HepG2 (cell line): ENCODE measurements around the gene ATPAF2. TPM values are rescaled to one million over a fixed set of nuclear protein-coding genes. Genes with fewer than 3 reads are reported as not detected.
A peak's percentile ranks its signal among the peaks of the same experiment; 100 is the strongest.

ENCODE experiments used
- AGO1 ChIP-seq: fragments of 200-400 bp; formaldehyde crosslinking; IDR thresholded peaks from 2 replicates; pipeline ENCODE4 v1.6.1; 2017; ENCODE audit warnings: mild to moderate bottlenecking, low read depth, low read length, moderate library complexity; ENCODE audit not compliant: poor library complexity, severe bottlenecking
- CREM ChIP-seq, 2 experiments: sonication (generic) in 1 of 2; formaldehyde crosslinking in 1 of 2; IDR thresholded peaks; 2 replicates each; pipeline versions ENCODE4 v1.4.0 to v1.6.1; 2016 to 2020; ENCODE audit warnings: antibody characterized with exemption in 1 of 2, mild to moderate bottlenecking in 1 of 2, missing genetic modification reagents in 1 of 2
- DMAP1 ChIP-seq: IDR thresholded peaks from 2 replicates; pipeline ENCODE4 v1.6.1; 2016
- GLI4 ChIP-seq: sonication (generic); formaldehyde crosslinking; IDR thresholded peaks from 2 replicates; pipeline ENCODE4 v1.5.1; 2020; ENCODE audit warnings: missing genetic modification reagents, mild to moderate bottlenecking, moderate library complexity, borderline replicate concordance
- JUN ChIP-seq: sonication (generic); formaldehyde crosslinking; IDR thresholded peaks from 2 replicates; pipeline ENCODE4 v1.4.0; 2020; ENCODE audit warnings: mild to moderate bottlenecking, missing genetic modification reagents
- KAT7 ChIP-seq: IDR thresholded peaks from 2 replicates; pipeline ENCODE4 v1.6.1; 2018; ENCODE audit warnings: borderline replicate concordance, missing compliant biosample characterization
- MAZ ChIP-seq, 2 experiments: sonication (generic) in 1 of 2; formaldehyde crosslinking in 1 of 2; IDR thresholded peaks; 2 replicates each; pipeline versions ENCODE4 v1.5.0 to v1.6.1; 2012 to 2020; ENCODE audit warnings: low read depth in 2 of 2, mild to moderate bottlenecking in 2 of 2, borderline replicate concordance in 1 of 2, improper control_type of control experiment in 1 of 2, low read length in 1 of 2, missing genetic modification reagents in 1 of 2, moderate library complexity in 1 of 2
- MED8 ChIP-seq: sonication (generic); formaldehyde crosslinking; IDR thresholded peaks from 2 replicates; pipeline ENCODE4 v1.8.1; 2023; ENCODE audit warnings: mild to moderate bottlenecking, missing genetic modification reagents; ENCODE audit not compliant: insufficient replicate concordance
- MXD1 ChIP-seq: sonication (generic); formaldehyde crosslinking; IDR thresholded peaks from 2 replicates; pipeline ENCODE4 v1.4.0; 2020; ENCODE audit warnings: mild to moderate bottlenecking, missing genetic modification reagents
- PRPF4 ChIP-seq: fragments of 200-400 bp; formaldehyde crosslinking; IDR thresholded peaks from 2 replicates; pipeline ENCODE4 v1.6.1; 2016; ENCODE audit warnings: low read length, low read depth; ENCODE audit not compliant: poor library complexity, severe bottlenecking
- RBM39 ChIP-seq: fragments of 200-400 bp; formaldehyde crosslinking; IDR thresholded peaks from one replicate; pipeline ENCODE4 v1.6.1; 2018; ENCODE audit warnings: antibody characterized with exemption, mild to moderate bottlenecking, low read depth, low read length; ENCODE audit not compliant: poor library complexity, severe bottlenecking
- RXRB ChIP-seq: IDR thresholded peaks from 2 replicates; pipeline ENCODE4 v1.6.1; 2016; ENCODE audit warnings: borderline replicate concordance, missing genetic modification reagents, missing compliant biosample characterization
- TCF7 ChIP-seq: sonication (generic); IDR thresholded peaks from 2 replicates; pipeline ENCODE4 v1.6.1; 2016; ENCODE audit warnings: antibody characterized with exemption, low read depth
- ZBTB20 ChIP-seq: sonication (generic); formaldehyde crosslinking; IDR thresholded peaks from 2 replicates; pipeline ENCODE4 v1.8.1; 2023; ENCODE audit warnings: missing genetic modification reagents, low read depth, mild to moderate bottlenecking, borderline replicate concordance
- ZBTB4 ChIP-seq: sonication (generic); formaldehyde crosslinking; IDR thresholded peaks from 2 replicates; pipeline ENCODE4 v1.4.0; 2020; ENCODE audit warnings: missing genetic modification reagents, mild to moderate bottlenecking, borderline replicate concordance
- ZNF18 ChIP-seq: sonication (generic); formaldehyde crosslinking; IDR thresholded peaks from 2 replicates; pipeline ENCODE4 v1.8.0; 2022; ENCODE audit warnings: mild to moderate bottlenecking, missing genetic modification reagents; ENCODE audit not compliant: insufficient replicate concordance
- ZNF205 ChIP-seq: IDR thresholded peaks from 2 replicates; pipeline ENCODE4 v1.6.1; 2018; ENCODE audit warnings: missing biosample characterization, missing genetic modification reagents
- ZNF264 ChIP-seq: sonication (generic); formaldehyde crosslinking; IDR thresholded peaks from 2 replicates; pipeline ENCODE4 v1.4.0; 2020; ENCODE audit warnings: missing genetic modification reagents
- ZNF670 ChIP-seq: sonication (generic); formaldehyde crosslinking; IDR thresholded peaks from 2 replicates; pipeline ENCODE4 v1.8.0; 2022; ENCODE audit warnings: mild to moderate bottlenecking, missing genetic modification reagents, borderline replicate concordance
- ZNF674 ChIP-seq: sonication (generic); formaldehyde crosslinking; IDR thresholded peaks from 2 replicates; pipeline ENCODE4 v1.5.0; 2020; ENCODE audit warnings: low read depth, mild to moderate bottlenecking, missing genetic modification reagents
- ZNF691 ChIP-seq: sonication (generic); formaldehyde crosslinking; IDR thresholded peaks from 2 replicates; pipeline ENCODE4 v1.4.0; 2020; ENCODE audit warnings: missing genetic modification reagents, low read depth, mild to moderate bottlenecking, borderline replicate concordance
- polyA plus RNA-seq, 8 experiments: library from polyadenylated mRNA; depleted of rRNA in 3 of 8; stranded (reverse) in 7 of 8; unstranded in 1 of 8; fragments of >200 nt; fragmentation: Illumina TruSeq in 4 of 8; extraction: Trizol in 4 of 8; gene quantifications; 2 replicates each; pipeline versions ENCODE4 v1.2.1 to v1.2.3, GENCODE V29; 2011 to 2016; ENCODE audit warnings: low read depth in 4 of 8, missing spikeins in 1 of 8, mixed read lengths in 1 of 8; ENCODE audit not compliant: insufficient read depth in 1 of 8
- total RNA-seq, 5 experiments: library from RNA; depleted of rRNA; stranded (reverse); fragments of >200 nt; fragmentation: Illumina TruSeq; extraction: Trizol; gene quantifications; 2 replicates each; pipeline ENCODE4 v1.2.3, GENCODE V29; 2016; ENCODE audit warnings: low read depth in 1 of 5

Gene ATPAF2
- total and polyA plus RNA-seq, 2 of the 13 experiments (the other 11 are each of a cell fraction or from before 2014, with no cell fraction given) = 15.0 to 16.5 TPM

GRCh38 chr17:18087610-18088491 is 48.9 kb upstream of the ATPAF2 start, which contains the start of gene DRG2 (continued):
- TF ChIP-seq ZBTB4 (CRISPR knock-in tag) (peak; percentile 77), ZBTB20 (peak; percentile 75; the same call in 1 of the 2 replicates), AGO1 (peak; percentile 86), CREM (IDR thresholded peaks at IDR 0.05) (peak; percentile 54), CREM (CRISPR knock-in tag; IDR thresholded peaks at IDR 0.05) (no peak), JUN (CRISPR knock-in tag) (no peak), MAZ (IDR thresholded peaks at IDR 0.05; ENCODE audit: borderline replicate concordance, low read depth, low read length) (peak; percentile 90), MAZ (CRISPR knock-in tag; IDR thresholded peaks at IDR 0.05; ENCODE audit: low read depth) (peak; percentile 94), DMAP1 (CRISPR knock-in tag) (peak; percentile 96), RBM39 (peak; percentile 96), MXD1 (peak; percentile 88; the same call in 1 of the 2 replicates), KAT7 (CRISPR knock-in tag) (0 out of 2 replicates have a peak, but pooled peaks have one; percentile 88), TCF7 (no peak; the same call in 1 of the 2 replicates), GLI4 (CRISPR knock-in tag) (peak; percentile 64; the same call in 1 of the 2 replicates), ZNF264 (CRISPR knock-in tag) (peak; percentile 88), ZNF18 (peak; percentile 70), ZNF691 (CRISPR knock-in tag) (peak; percentile 93; the same call in 1 of the 2 replicates), PRPF4 (no peak), MED8 (CRISPR knock-in tag) (peak; percentile 28), ZNF674 (no peak), RXRB (peak; percentile 88; the same call in 1 of the 2 replicates), ZNF205 (CRISPR knock-in tag) (peak; percentile 91), ZNF670 (CRISPR knock-in tag) (no peak)
